HG03103 (cell line): ENCODE data around the gene PHTF2.

Experiments
- ATAC-seq: cut with Tn5 transposase; IDR thresholded peaks from one replicate; pipeline ENCODE4 v1.9.1; 2021; ENCODE audit warnings: low read depth; ENCODE audit not compliant: unreplicated experiment

PHTF2 gene

DNA sequence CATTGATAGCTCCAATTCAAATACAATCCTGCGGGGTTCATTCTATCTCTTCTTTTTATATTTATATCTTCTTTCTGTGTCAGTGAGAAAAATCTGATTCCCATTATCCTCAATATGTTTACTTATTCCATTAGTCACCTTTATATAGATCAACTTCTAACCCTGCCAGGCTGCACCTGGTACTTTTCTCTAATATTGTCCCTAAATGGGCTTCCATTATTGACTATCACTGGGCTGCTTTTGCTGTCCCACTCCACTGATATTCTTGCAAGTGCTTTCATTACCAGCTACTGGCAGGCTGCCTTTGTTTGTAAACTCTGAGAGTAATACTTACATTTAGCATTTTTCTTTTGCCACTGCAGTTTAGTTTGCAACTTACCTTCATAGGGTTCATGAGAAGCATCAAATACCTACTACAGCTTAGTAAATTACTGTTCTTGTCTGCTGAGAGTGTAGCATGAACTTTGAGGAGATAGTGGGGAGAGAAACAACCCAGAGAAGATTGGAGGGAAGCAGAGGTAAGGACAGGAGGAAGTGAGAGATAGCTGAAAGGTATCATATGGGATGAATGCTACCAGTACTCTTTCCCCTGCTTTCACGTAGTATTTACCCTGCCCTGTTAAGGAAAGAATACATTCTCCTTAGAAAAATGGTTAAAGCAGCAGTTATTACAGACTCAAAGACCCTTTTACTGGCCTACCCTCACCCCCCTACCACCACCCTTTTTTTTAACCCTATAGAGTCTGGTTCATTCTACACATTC is 119.1 kb downstream of the PHTF2 start:
- no peak for ATAC-seq

DNA sequence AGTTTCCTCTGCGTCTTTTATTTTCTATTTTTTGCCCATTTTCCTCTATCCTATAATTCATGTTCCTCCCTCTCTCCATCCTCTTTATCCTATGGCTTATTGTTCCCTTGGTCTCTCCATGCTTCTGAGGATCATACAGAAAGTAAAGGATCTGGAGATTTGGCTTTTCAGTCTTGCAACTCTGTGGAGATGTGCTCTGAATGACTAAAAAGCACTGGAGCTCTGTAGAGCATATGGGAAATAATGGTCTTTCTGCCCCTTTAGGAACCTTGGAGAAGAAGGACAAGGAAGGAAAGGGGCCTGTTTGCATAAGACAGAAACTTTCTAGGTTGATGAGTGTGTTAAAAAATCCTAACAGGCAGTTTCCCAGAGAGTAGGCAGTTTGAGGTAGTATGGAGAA is 120.1 kb downstream of the PHTF2 start:
- no peak for ATAC-seq

DNA sequence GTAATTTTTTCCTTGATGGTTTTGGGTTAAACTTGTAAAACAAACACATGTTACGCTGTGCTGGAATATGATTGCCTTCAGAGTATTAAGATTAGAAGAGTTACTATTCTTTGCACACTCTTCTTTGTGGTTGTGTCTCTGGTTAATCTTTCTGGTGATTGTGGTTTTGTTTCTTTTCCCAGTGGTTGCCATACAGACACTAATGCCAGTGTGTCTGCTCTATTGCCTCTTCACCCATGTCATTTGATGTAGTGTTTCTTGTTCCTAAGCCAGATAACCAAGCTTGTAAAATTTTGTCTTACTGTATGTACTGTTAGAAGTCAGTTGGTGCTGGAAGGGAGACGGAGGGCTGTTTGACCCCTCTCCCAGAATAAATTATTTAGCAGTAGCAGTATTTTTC is 124.8 kb downstream of the PHTF2 start:
- ATAC-seq, result no peak

DNA sequence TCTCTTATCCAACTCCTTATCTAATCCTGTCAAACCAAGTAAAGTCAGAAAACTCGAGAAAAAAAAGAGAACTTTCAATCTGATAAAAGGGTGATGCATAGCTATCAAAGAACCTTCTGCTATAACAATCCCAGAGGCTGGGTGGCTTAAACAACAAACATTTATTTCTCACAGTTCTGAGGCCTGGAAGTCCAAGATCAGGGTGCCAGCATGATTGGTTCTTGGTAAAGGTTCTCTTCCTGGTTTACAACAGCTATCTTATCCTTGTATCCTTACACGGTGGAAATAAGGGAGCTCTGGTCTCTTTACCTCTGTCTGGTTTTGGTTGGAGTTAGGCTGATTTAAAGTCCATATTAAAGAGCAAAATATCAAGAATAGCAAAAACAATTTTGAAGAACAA is 131.9 kb downstream of the PHTF2 start:
- no peak for ATAC-seq

DNA sequence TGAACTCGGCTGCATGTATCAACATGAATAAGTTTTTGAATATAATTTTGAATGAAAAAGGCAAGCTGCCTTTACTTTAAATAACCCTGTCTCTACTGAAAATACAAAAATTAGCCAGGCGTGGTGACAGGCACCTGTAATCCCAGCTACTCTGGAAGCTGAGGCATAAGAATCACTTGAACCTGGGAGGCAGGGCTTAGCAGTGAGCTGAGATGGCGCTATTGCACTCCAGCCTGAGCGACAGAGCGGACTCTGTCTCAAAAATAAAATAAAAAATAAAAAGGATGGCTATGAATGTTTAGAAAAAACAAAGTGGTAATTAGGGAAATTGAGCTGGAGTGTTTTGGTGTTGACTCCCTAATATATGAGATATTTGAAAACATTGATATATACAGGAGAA is 133.3 kb downstream of the PHTF2 start:
- no peak for ATAC-seq

DNA sequence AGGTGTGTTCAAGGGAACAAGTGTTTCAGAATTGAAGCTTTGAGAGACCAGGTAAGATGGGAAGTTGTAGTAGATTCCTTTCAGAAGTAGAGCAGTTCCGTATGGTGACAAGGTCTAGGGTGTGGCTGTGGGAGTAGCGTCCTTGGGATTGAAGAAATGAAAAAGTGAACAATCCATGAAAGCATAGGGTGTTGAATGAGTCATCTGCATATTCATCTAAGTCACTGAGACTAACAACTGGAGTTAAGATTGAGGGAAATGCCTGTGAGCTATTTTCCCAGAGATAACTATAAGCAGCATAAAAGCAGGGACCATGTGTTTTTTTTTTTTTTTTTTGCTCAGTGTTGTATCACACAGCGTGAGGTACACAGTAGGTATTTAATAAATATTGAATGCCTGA is 134.8 kb downstream of the PHTF2 start:
- ATAC-seq, result no peak

DNA sequence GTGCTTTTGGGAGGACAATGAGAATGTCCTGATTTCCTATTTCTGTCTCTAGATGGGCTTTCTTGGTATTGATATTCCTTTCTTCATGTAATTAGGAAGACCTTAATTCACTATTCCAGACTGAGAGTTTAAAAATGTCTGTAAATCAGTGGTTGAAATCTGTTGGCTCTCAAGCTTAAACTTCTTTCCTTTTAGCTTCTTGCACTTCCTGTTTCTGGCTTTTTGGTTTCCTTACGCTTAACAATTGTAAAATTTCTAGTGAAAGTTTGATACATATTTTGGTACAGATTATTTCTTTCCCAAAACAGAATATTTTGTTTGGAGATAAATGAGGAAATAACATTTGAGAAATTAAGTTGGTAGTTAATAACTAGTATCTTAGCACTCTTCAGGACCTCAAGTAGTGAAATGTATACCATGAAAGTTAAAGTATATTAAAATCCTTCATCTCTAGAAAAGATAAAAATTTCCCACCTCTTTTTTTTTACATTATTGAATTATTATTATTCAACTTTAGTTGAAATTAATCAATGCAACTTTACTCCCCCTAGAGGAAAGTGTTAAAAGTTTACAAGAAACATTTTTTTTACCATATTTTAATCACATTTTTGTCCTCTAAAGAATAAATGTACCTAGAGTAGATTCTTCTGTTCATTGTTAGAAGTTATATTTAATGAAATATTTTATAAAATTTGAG is 137.2 kb downstream of the PHTF2 start:
- no peak for ATAC-seq

DNA sequence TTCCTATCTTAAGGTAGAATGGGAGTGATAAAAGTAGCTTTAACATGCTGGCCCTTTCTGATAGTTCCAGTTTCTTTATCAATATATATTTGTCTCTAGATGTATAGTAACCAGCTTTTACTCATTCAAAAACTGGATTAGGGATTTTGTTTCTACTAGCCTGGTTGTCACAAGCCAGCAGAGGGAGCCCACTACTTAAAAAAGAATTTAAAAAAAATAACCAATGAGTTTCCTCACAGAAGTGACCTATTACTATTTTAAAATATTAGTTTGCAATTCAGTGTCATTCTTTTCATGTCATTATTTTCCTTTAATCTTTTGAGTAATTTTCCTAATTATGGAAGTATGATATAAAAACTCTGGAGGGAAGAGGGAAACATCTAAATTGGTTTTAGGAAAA is 142.1 kb downstream of the PHTF2 start:
- peak; percentile 44 for ATAC-seq

DNA sequence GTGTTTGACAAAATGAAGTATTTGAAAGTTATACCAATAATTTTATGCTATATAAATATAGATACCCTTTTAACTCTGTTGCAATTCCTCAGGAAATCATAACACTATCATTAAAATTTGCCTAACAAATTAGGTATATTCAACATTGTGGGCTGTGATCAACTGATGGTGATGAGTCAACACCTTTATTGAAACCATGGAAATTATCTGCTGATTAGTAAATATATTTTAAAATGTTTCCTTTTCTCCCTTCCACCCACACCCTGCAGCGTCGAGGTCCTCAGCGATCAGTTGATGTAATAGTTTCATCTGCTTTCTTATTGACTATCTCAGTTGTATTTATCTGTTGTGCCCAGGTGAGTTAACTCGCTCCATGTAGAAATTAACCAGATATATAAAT is 143.9 kb downstream of the PHTF2 start:
- ATAC-seq, result no peak

DNA sequence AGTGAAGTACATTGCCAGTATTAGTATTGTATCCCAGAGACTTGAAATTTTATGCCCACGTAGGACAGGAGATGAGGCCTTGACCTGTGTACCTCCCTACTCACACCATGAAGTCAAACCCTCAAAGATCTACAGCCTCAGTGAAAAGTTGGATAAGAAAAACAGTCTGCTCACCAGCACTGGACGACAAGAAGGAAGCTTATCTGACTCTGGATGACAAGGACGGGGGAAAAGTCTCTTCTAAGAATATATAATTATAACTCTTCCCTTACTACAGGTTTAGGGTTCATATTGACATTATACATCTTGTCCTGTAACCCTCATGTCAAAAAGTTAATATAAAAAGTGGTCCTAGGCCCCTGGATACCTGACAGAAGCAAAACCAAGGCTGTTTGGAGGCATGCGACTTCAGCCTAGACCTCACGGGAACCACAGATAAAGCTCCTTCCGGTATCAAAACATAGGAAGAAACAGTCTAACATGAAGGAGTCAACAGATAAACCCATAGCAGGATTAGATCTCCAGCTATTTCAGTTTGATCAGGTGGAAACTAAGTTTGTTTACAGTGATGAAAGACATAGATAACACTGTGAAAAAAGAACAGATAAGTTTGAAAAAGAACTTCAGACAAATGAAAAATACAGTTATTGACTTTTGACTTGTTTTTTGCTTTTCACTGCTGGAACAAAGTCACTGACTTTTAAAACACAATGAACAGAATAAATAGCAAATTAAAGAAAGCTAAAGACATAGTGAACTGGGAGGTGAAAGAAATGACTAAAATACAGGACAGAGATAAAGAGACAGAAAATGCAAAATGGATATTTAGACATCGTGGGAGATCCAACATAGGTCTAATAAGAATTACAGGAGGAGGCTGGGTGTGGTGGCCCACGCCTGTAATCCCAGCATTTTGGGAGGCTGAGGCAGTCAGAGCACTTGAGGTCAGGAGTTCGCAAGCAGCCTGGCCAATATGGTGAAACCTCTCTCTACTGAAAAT is 145.9 kb downstream of the PHTF2 start:
- no peak for ATAC-seq

DNA sequence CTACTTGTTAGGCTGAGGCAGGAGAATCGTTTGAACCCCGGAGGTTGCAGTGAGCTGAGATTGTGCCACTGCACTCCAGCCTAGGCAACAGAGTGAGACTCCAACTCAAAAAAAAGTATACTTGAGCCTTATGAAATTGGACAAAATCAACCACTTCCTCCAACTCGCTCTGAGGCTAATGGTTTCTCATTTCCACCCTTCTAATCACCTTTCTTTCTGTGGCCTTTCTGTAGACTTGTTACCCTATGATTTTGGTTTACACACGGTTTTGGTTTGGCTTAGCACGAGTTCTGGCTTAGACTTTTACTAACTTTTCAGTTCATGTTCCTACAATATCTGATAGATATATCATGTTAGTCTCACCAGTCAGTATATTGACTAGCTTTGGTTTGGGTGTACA is 152.0 kb downstream of the PHTF2 start:
- ATAC-seq, result no peak

DNA sequence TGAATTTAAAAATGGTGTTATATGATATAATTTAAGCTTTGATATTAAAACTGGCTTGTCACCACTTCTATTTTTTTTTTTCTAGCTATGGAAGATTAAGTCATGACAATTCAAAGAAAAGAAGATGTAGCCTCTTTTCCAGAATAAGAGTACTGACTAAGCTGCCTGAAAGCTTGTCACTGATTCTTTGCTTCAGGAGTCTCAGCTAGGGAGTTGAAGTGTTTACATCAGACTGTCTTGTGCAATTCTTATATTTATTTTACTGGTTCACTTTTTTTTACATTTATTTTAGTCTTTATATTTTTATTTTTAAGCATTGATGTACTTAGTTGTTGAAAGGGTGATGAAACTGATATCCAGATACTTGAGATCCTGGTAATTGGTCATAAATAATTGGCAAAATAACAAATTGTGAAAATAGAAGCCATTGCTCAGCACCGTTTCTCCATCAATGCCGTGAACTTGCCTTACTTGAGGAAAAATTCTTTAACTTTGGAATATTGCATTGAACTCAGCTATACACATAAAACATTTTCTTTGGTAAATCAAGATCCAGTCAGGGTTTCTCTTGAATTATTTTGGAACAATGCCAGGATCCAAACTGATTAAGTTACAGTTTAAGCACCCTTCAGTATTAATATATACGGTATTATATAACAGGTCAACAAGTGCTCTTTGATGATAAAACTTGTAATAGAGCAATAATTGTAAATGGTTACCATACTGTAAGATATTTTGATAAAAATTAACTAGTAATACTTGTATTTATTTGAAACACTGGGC is 156.4 kb downstream of the PHTF2 start:
- ATAC-seq, result no peak

DNA sequence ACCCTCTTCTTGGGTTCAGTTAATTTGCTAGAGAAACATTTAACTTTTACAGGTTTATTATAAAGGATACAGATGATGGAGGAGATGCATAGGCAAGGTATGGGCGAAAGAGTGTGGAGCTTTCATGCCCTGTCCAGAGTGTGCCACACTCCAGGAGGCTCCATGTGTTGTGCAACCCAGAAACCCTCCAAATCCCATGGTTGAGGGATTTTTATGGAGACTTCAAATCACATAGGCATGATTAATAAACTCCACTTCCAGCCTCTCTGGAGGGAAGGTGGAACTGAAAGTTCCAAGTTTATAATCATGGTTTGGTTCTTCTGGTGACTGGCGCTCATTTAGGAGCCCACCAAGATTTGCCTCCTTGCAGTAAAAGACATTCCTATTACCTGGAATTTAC is 159.9 kb downstream of the PHTF2 start:
- no peak for ATAC-seq

DNA sequence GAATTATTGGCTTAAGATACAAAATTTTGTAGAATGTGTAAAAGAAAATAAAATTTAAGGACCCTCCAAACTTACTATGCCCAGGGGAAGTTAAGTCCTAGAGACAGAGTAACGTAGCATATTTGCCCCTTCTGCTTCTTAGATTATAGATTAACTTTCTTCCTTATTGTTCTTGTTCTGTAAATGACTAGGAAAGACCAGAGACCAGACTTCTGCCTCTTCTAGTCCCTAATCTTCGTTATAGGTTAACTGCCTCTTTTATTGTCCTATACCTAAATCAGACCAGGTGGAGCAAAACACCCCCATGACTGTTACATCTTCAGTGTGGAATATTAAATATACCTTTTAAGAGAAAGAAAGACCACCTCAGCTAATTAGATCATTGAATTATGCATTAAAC is 160.5 kb downstream of the PHTF2 start:
- ATAC-seq, result no peak

DNA sequence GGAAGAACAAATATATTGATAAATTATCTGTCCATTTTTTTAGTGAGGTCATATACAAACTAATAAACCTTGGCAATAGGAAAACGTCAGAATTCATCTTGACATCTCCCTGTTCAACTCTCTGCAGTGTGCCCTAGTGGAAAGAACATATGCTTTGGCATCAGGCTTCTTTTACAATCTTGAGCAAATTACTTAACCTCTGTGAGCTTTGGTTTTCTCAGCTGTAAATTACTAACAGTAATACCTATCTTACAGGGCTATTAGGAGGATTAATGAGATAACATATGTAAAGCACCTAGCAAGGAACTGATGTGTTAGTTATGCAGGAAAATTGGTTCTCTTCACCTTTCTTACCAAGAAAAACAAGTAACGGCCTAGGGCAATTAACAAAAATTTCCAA is 161.8 kb downstream of the PHTF2 start:
- ATAC-seq, result no peak

DNA sequence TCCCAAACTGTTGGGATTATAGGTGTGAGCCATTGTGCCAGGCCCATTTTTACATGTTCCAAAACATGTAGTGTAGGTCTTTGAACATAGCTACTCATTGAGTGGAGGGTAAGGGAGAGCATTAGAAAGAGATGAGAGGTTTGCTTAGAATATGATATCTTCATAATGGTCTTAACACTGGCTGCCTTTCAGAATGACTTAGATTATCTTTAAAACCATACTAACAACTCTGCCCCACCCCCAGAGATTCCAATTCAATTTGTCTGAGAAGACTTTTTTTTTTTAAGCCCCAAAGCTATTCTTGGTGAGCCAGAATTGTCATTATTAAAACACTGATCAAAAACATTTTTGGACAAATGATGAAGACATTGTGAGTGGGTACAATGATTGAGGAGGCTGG is 168.9 kb downstream of the PHTF2 start:
- no peak for ATAC-seq

DNA sequence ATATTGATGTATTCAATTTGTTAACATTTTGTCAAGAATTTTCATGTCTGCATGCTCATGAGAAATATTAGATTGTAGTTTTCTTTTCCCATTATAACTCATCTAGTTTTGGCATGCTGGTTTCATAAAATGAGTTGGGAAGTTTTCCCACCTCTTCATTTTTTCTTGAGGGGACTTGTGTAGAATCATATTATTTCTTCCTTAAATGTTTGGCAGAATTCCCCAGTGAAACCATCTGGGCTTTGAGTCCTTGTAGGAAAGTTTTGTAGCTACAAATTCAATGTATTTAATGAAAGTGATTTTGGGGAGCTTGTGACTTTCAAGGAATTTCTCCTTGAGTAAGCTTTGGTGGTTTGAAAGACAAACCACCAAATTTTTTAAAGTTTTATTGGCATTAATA is 173.2 kb downstream of the PHTF2 start:
- no peak for ATAC-seq

DNA sequence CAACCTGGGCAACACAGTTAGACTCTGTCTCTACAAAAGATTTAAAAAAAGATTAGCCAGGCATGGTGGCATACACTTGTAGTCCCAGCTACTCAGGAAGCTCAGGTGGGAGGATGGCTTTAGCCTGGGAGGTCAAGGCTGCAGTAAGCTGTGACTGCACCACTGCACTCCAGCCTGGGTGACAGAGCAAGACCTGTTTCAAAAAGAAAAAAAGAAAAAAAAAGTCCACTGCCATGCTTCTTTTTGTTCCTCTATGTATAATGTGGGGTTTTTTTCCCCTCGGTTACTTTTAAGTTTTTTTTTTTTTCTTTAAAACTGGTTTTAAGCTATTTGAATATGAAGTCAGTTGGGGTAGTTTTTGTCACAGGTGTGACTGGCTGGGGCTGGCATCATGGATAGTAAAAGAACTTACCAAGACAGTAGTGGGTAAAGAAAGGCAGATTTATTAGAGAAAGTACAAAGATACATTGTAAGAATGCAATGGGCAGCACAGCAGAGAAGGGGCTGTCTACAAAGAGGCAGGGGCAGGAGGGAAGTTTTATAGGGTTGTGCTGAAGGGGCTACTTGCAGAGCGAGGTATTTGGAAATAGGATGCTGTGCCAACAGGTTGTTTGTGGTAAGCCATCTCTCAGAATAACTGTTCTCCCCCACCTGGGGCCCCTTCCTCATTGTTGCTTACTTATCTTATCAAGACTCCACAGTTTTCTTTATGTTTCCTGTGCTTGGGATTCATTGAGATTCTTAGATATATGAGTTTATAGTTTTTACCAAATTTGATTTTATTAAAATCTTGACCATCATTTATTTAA is 177.3 kb downstream of the PHTF2 start:
- no peak for ATAC-seq

DNA sequence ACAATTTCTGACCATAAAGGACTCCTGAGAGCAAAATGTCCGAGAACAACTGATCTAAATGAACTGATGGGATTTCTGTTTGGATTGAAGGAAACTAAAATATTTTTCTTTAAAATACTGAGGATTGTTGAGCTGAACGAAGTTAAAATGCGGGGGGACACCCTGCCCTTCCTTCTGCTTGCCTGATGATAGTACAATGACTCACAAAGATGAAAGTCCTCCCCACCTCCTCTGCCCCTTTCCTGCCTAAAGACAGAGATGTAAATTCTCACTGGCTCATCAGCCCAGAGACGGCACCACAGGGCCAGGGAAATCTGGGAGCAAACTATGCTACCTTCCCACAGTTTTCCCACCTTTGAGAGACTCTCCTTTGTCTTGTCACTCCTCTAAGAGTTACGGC is 180.6 kb downstream of the PHTF2 start:
- no peak for ATAC-seq
